Measurements from ENCODE around the gene SERPINA6.
"Not testable (repeated sequence)": the region's sequence is repeated elsewhere in the genome, so short reads cannot be mapped to it uniquely, and the experiment has no call there.

The SERPINA6 gene

GRCh38 chr14:94321421-94322271 lies 1.5 kb downstream of the SERPINA6 start:
- no peak for DNase-seq (ENCODE audit: low spot score)

GRCh38 chr14:94320243-94320642 lies 2.9 kb downstream of the SERPINA6 start:
- no peak for DNase-seq (ENCODE audit: low spot score)

GRCh38 chr14:94317259-94317658 lies 5.9 kb downstream of the SERPINA6 start:
- no peak for DNase-seq (ENCODE audit: low spot score)

GRCh38 chr14:94316692-94317091 lies 6.4 kb downstream of the SERPINA6 start:
- DNase-seq (ENCODE audit: low spot score): no peak

- DNase-seq (ENCODE audit: low spot score): no peak
Observed at GRCh38 chr14:94314890-94315289, 8.2 kb downstream of the SERPINA6 start.

- DNase-seq (ENCODE audit: low spot score): no peak
Observed at GRCh38 chr14:94313991-94314655, 9.0 kb downstream of the SERPINA6 start.

- DNase-seq (ENCODE audit: low spot score): no peak
Observed at GRCh38 chr14:94312481-94313246, 10.5 kb downstream of the SERPINA6 start.

GRCh38 chr14:94310248-94310647 lies 12.9 kb downstream of the SERPINA6 start:
- DNase-seq (ENCODE audit: low spot score): no peak

- no peak for DNase-seq (ENCODE audit: low spot score)
Observed at GRCh38 chr14:94309721-94310120, 13.4 kb downstream of the SERPINA6 start.

GRCh38 chr14:94307410-94307992 lies 15.6 kb downstream of the SERPINA6 start:
- DNase-seq (ENCODE audit: low spot score): peak; percentile 8

GRCh38 chr14:94306047-94306978 lies 16.8 kb downstream of the SERPINA6 start:
- DNase-seq (ENCODE audit: low spot score): no peak

GRCh38 chr14:94305620-94306019 lies 17.5 kb downstream of the SERPINA6 start:
- no peak for DNase-seq (ENCODE audit: low spot score)

GRCh38 chr14:94304243-94304642 lies 18.9 kb downstream of the SERPINA6 start:
- DNase-seq (ENCODE audit: low spot score): no peak

GRCh38 chr14:94303111-94303510 lies 20.0 kb downstream of the SERPINA6 start:
- DNase-seq (ENCODE audit: low spot score): no peak

- no peak for DNase-seq (ENCODE audit: low spot score)
Observed at GRCh38 chr14:94298130-94298529, 25.0 kb downstream of the SERPINA6 start.

GRCh38 chr14:94296181-94296545 lies 27.0 kb downstream of the SERPINA6 start:
- DNase-seq (ENCODE audit: low spot score): not testable (repeated sequence)

- DNase-seq (ENCODE audit: low spot score): no peak
Observed at GRCh38 chr14:94295360-94296180, 27.6 kb downstream of the SERPINA6 start.

GRCh38 chr14:94293578-94293924 lies 29.6 kb downstream of the SERPINA6 start:
- no peak for DNase-seq (ENCODE audit: low spot score)

GRCh38 chr14:94292872-94293577 lies 30.1 kb downstream of the SERPINA6 start, which contains the start of gene SERPINA10:
SERPINA10 (minus strand) TSS chr14:94293268; CDS start chr14:94290593, 2,675 bp downstream.
- DNase-seq (ENCODE audit: low spot score): no peak

GRCh38 chr14:94292526-94292871 lies 30.6 kb downstream of the SERPINA6 start:
- no peak for DNase-seq (ENCODE audit: low spot score)
